Stimulated activated naive CD4-positive, alpha-beta T cell treated with Interleukin-2 at 50 U/mL for 16 hours (primary cell): Measurements from ENCODE around the gene FGD4.

Experiments used
- DNase-seq: peaks from one replicate; lab custom pipeline; 2025; lab: John Stamatoyannopoulos, UW

The FGD4 gene

GRCh38 chr12:32679920-32680237, 280.5 kb downstream of the FGD4 start:
- no peak for DNase-seq

- DNase-seq: no peak
Observed at GRCh38 chr12:32680787-32681186, 281.4 kb downstream of the FGD4 start.

- DNase-seq: no peak
Observed at GRCh38 chr12:32681272-32681671, 281.9 kb downstream of the FGD4 start.

GRCh38 chr12:32686340-32686739, 287.0 kb downstream of the FGD4 start:
- no peak for DNase-seq

GRCh38 chr12:32688786-32689185, 289.4 kb downstream of the FGD4 start:
- DNase-seq: no peak

DNA sequence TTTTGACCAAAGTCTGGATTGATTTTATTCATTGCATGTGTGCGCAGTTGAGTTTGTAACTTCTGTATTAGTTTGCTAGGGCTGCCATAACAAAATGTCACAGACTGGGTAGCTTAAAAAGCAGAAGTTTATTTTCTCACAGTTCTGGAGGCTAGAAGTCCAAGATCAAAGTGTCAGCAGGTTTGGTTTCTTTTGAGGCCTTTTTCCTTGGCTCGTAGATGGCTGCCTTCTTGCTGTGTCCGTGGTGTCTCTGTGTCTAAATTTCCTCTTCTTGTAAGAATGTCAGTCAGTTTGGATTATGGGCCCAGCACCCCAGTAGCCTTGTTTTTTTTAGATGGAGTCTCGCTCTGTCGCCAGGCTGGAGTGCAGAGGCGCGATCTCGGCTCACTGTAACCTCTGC, 291.6 kb downstream of the FGD4 start:
- no peak for DNase-seq

GRCh38 chr12:32692358-32692757, 293.0 kb downstream of the FGD4 start:
- DNase-seq: no peak

GRCh38 chr12:32693036-32693435, 293.7 kb downstream of the FGD4 start:
- DNase-seq: no peak
